HG03521 (cell line): ENCODE results near the gene SPATS2.

Source experiments
- ATAC-seq: cut with Tn5 transposase; IDR thresholded peaks from one replicate; pipeline ENCODE4 v1.9.1; 2021; ENCODE audit warnings: mild to moderate bottlenecking, moderate library complexity; ENCODE audit not compliant: unreplicated experiment

SPATS2 gene

GRCh38 chr12:49552014-49552413 lies 184.8 kb downstream of the SPATS2 start:
- no peak for ATAC-seq

- ATAC-seq = no peak
These were observed 185.2 kb downstream of the SPATS2 start for GRCh38 chr12:49552425-49552824.

GRCh38 chr12:49552899-49553298 lies 185.6 kb downstream of the SPATS2 start:
- no peak for ATAC-seq

GRCh38 chr12:49553512-49554088 lies 186.3 kb downstream of the SPATS2 start:
- ATAC-seq = no peak

GRCh38 chr12:49554266-49554665 lies 187.0 kb downstream of the SPATS2 start:
- ATAC-seq = no peak

GRCh38 chr12:49555631-49556390 lies 188.5 kb downstream of the SPATS2 start:
- ATAC-seq = no peak

GRCh38 chr12:49556391-49557186 lies 189.3 kb downstream of the SPATS2 start:
- no peak for ATAC-seq

GRCh38 chr12:49557187-49557916 lies 190.1 kb downstream of the SPATS2 start:
- ATAC-seq = no peak

GRCh38 chr12:49557917-49558215 lies 190.6 kb downstream of the SPATS2 start:
- ATAC-seq = no peak

GRCh38 chr12:49558526-49558925 lies 191.3 kb downstream of the SPATS2 start:
- ATAC-seq = no peak

GRCh38 chr12:49559011-49559675 lies 191.9 kb downstream of the SPATS2 start:
- ATAC-seq = no peak

- ATAC-seq = no peak
These were observed 193.4 kb downstream of the SPATS2 start for GRCh38 chr12:49560695-49561094.

- no peak for ATAC-seq
These were observed 195.0 kb downstream of the SPATS2 start for GRCh38 chr12:49562233-49562632.

GRCh38 chr12:49562831-49563230 lies 195.6 kb downstream of the SPATS2 start:
- ATAC-seq = no peak

GRCh38 chr12:49563951-49564685 lies 196.9 kb downstream of the SPATS2 start:
- no peak for ATAC-seq

- no peak for ATAC-seq
These were observed 197.6 kb downstream of the SPATS2 start for GRCh38 chr12:49564686-49565405.

- ATAC-seq = no peak
These were observed 198.4 kb downstream of the SPATS2 start for GRCh38 chr12:49565406-49566265.

- no peak for ATAC-seq
These were observed 199.1 kb downstream of the SPATS2 start for GRCh38 chr12:49566361-49566760.

- ATAC-seq = no peak
These were observed 200.0 kb downstream of the SPATS2 start for GRCh38 chr12:49567302-49567610.
